Stimulated activated naive CD8-positive, alpha-beta T cell treated with anti-CD3 and anti-CD28 coated beads, Interleukin-15, Interleukin-2, amounts not matched to agents 100 ng/mL and 50 ng/mL, for 24 hours (primary cell): ENCODE data around the gene HDAC10.

Experiments used
- H3K27ac Mint-ChIP-seq: one replicate; pipeline ENCODE4 v1.8.0; 2021; ENCODE audit warnings: mild to moderate bottlenecking, mixed read lengths
- H3K27me3 Mint-ChIP-seq: one replicate; pipeline ENCODE4 v1.8.0; 2021; ENCODE audit warnings: mixed read lengths
- H3K36me3 Mint-ChIP-seq: one replicate; pipeline ENCODE4 v1.8.0; 2021; ENCODE audit warnings: low read depth, mixed read lengths
- H3K4me1 Mint-ChIP-seq: one replicate; pipeline ENCODE4 v1.8.0; 2021; ENCODE audit warnings: low read depth, mixed read lengths
- H3K4me3 Mint-ChIP-seq: one replicate; pipeline ENCODE4 v1.8.0; 2021; ENCODE audit warnings: mild to moderate bottlenecking, mixed read lengths
- H3K9me3 Mint-ChIP-seq: one replicate; pipeline ENCODE4 v1.8.0; 2021; ENCODE audit warnings: mixed read lengths

Gene HDAC10

GRCh38 chr22:50250555-50251476 is at the start of gene HDAC10:
TSS of gene HDAC10 (minus strand) at chr22:50251265. CDS start at chr22:50251032, 233 bp downstream.
- no peaks in the 10 kb centered on the region for H3K9me3 Mint-ChIP-seq
- H3K4me3 Mint-ChIP-seq, result peak within 1 kb of the TSS; percentile 86
- peak within 1 kb of the TSS; percentile 84 for H3K27ac Mint-ChIP-seq
- H3K36me3 Mint-ChIP-seq, result no peaks in the 10 kb centered on the region
- H3K4me1 Mint-ChIP-seq, result peaks cover 11% of the 10 kb centered on the region
- H3K27me3 Mint-ChIP-seq, result no peaks in the 10 kb centered on the region

DNA sequence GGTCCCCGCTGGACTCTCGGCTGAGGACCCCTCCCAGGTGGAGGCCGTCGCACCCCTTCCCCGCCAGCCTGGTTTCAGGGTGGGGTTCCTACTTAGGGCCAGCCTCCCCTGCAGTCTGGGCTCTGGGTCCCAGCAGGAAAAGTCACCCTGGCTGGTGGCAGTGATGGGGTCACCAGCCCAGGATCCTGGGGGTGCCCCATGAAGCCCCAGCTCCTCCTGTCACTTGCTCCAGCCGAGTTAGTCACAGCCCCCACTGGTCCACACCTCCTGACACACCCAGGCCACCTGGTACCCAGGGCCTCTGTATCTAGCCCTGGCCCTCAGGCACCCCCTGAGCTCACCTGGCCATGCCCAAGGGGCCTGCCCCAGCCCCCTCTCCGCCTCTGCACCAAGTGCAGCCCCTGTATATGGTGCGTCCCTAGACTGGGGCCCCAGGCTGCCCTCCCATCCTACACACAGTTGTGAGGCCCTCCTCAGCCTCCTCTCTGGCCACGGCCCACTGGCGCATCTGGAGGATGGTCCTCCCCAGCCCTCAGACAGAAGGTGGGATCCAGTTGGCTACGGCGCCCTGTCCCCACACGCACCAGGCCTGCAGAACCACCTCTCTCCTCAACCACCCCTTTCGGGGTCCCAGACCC is 49.7 kb upstream of the HDAC10 start:
- H3K9me3 Mint-ChIP-seq, result no peaks in the 10 kb centered on the region
- H3K4me1 Mint-ChIP-seq, result peaks cover 4% of the 10 kb centered on the region
- no peak overlapping the region for H3K4me3 Mint-ChIP-seq
- H3K36me3 Mint-ChIP-seq, result no peaks in the 10 kb centered on the region
- H3K27ac Mint-ChIP-seq, result no peak overlapping the region
- H3K27me3 Mint-ChIP-seq, result peaks cover 4% of the 10 kb centered on the region

DNA sequence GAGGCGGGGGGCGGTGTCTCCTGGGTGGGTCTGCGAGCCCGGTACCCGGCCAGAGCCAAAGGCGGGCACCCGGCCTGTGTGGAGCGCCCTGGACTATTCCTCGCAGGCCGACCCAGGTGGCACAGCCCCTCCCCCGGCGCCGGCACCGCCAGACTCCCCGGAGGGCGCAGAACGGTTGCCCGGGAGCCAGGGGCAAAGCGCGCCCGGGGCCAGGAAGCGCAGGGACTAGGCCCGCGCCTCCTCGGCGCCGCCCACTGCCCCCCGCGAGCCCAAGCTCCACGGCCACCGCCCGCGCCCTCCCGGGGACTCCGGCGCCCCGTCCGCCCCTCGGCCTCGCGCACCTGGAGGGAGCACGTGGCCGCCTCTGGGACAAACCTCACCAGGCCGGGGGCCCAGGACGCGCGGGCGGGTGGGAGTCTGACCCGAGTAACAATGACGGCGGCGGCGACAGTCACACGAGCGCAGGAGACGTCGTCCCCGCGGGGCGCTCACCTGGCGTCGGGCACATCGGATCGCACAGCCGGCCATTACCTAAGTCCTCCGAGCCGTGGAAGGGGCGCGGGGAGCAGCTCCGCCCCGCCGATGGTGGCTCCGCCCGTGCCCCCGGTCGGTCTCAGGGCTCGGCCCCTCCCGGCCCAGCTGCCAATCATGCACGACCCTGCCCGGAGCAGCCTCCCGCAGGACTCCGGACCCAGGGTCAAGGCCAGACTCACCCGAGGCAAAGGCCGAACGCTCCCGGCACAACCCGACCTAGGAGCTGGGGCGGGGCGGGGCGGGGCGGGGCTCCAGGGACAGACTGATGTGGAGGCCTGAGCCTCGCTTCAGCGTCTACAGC is 48.9 kb upstream of the HDAC10 start:
- no peaks in the 10 kb centered on the region for H3K36me3 Mint-ChIP-seq
- H3K4me1 Mint-ChIP-seq, result peaks cover 7% of the 10 kb centered on the region
- no peaks in the 10 kb centered on the region for H3K9me3 Mint-ChIP-seq
- no peak overlapping the region for H3K4me3 Mint-ChIP-seq
- H3K27me3 Mint-ChIP-seq, result peaks cover 4% of the 10 kb centered on the region
- H3K27ac Mint-ChIP-seq, result no peak overlapping the region

DNA sequence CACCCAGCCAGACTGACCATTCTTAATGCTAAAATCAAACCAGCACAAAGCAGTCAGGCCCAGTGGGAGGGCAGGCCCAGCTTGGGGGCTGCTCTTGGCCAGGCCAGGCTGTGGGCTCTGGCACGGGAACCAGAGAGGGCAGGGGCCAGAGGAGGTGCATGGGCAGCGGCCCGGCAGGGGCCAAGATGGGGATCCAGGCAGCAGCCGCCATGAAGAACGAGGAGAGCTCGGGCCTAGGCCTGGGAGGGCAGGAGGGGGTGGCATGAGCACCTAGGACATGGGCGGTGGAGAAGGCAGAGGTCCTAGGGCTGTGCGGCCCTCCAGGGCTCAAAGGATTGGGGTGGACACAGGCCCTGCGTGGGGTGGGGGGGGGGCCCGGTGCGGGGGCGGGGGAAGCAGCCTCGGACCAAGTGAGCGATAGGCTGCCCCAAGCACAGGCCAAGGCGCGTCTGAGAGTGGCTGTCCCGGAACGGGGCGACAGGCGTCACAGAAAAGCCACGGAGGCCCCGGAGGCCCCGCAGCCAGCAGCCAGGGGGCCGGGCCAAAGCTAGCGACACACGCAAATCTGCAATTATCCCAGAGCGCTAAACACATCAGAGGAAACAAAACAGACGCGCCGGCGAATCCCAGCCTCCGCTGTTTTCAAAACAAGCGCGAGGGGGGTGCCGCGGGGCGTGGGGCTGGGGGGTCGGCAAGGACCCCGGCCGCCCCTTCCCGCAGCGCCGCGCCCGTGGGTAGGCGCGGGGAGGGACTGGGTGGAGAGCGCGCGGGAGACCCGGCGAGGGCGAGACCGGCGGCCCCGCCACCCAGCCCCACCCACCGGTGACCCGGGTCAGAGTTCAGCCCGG is 48.1 kb upstream of the HDAC10 start:
- Mint-ChIP-seq H3K27ac (no peak overlapping the region), H3K4me3 (no peak overlapping the region), H3K27me3 (peaks cover 4% of the 10 kb centered on the region), H3K9me3 (no peaks in the 10 kb centered on the region), H3K36me3 (no peaks in the 10 kb centered on the region), H3K4me1 (peaks cover 5% of the 10 kb centered on the region)

- Mint-ChIP-seq H3K4me3 (no peak overlapping the region), H3K27me3 (peaks cover 4% of the 10 kb centered on the region), H3K27ac (no peak overlapping the region), H3K36me3 (no peaks in the 10 kb centered on the region), H3K9me3 (no peaks in the 10 kb centered on the region), H3K4me1 (peaks cover 3% of the 10 kb centered on the region)
These were observed 47.2 kb upstream of the HDAC10 start for GRCh38 chr22:50298266-50298637.

DNA sequence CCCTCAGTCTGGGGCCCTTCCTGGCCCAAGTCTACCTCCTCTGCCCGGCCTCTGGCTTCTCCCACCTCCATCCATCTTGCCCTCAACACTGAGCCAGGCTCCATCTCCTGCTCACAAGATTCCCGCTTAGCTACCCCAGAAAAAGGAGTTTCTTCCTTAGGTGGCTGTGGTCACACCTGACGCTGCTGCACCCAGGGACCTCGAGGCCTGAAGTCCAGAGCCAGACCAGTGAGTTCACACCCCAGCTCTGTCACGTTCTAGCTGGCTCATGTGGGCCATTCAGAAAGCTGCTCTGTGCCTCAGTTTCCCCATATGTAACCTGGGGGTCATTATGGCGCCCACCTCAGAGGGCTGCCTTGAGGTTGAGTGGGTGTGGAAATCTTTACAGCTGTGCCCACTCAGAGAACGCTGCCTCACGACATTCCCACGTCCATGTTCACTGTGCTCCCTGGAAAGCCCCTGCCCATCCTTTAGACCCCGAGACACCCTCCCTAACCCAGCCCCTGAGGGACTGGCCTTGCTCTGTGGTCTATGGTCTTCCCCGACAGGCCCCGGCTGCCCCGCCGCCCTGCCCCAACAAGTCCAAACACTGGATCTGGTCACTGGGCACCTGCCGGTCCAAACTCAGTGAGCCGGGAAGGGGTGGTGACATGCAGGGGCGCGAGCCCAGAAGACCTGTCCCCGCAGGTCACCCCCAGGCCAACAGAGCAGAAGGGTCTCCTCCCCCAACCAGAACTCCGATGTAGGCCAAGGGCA is 46.6 kb upstream of the HDAC10 start:
- Mint-ChIP-seq H3K36me3 (no peaks in the 10 kb centered on the region), H3K4me3 (no peak overlapping the region), H3K27me3 (peaks cover 6% of the 10 kb centered on the region), H3K4me1 (peaks cover 7% of the 10 kb centered on the region), H3K9me3 (no peaks in the 10 kb centered on the region), H3K27ac (no peak overlapping the region)

DNA sequence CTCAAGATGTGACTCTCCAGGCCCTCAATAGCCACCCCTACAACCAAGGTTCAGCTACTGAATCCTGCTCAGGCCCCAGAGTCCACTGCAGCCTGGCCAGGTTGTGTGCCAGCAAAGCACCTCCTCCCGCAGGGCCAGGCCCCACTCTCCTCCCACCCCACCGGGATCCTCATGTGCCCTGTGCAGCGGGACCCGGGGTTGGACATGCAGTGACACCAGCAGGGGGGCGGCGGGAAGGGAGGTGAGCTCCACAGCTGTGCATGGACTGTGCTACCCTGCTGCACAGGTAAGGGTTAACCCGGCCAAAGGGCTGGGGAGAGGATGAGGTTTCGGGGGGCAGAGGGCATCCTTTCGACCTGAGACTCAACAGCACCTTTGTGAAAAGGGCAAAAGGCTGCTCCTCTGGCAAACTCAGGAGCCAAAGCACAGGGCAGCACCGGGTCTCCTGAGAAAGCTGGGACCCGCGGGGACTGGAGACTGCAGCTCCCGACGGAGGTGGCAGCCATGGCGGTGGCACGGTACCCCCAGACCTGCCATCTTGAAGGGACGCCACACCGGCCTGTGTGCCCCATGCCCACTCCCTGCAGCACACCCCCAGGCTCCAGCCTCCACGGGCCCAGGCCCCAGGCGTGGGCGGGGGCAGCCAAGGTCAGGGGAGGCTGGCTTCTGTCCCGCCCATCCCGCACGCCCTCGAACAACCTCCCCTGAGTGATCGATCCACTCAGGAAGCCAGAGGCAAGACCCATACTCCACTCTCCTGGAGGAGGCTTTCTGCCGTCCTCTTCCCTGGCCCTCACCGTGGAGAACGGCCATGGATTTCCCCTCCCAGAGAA is 45.8 kb upstream of the HDAC10 start:
- Mint-ChIP-seq H3K27ac (no peak overlapping the region), H3K27me3 (peaks cover 9% of the 10 kb centered on the region), H3K4me3 (no peak overlapping the region), H3K4me1 (peaks cover 14% of the 10 kb centered on the region), H3K36me3 (no peaks in the 10 kb centered on the region), H3K9me3 (no peaks in the 10 kb centered on the region)

GRCh38 chr22:50294319-50294656 is 43.2 kb upstream of the HDAC10 start:
- Mint-ChIP-seq H3K27me3 (peaks cover 9% of the 10 kb centered on the region), H3K4me3 (peak overlapping the region; percentile 20), H3K27ac (no peak overlapping the region), H3K36me3 (no peaks in the 10 kb centered on the region), H3K4me1 (peaks cover 18% of the 10 kb centered on the region), H3K9me3 (no peaks in the 10 kb centered on the region)

DNA sequence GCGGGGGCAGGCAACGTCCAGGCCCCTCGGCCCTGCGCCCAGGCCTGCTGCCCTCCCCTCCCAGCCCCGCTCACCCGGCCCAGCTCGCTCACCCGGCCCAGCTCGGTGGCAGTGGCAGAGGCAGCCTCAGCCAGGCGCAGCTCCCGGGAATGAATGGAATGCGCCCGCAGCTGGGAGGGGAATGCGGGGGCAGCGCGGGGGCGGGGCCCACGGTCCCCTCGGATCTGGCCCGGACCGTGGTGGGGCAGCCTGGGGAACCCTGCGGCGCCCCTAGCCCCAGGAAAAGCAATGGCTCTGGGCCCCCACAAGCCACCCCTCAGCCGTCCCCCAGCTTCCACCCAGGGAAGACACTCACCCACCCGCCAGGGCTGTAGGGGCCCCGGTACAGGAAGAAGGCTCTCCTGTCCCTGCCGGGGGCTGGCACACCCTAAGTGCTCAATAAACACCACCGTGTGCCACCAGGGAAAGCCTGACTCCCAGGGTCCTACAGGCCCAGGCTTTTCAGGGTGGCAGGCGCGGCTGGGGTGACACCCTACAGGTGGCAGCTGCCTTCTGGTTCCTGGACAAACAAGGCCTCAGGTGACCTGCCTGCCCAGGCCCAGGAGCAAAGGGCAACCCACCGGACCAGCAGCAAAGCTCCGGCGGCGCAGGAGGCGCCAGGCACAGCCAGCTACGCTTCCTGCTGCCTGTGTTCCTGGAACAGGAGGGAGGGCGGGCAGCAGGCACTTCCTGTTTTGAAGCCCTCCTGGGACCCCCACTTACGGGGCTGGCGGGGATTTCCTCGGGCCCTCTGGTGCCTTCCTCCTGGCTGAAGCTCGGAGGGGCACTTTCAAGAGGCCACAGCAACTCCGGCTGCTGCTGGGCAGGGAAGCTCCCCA is 42.6 kb upstream of the HDAC10 start:
- Mint-ChIP-seq H3K27ac (peak overlapping the region; percentile 21), H3K36me3 (no peaks in the 10 kb centered on the region), H3K27me3 (peaks cover 9% of the 10 kb centered on the region), H3K9me3 (no peaks in the 10 kb centered on the region), H3K4me3 (peak overlapping the region; percentile 60), H3K4me1 (peaks cover 18% of the 10 kb centered on the region)

DNA sequence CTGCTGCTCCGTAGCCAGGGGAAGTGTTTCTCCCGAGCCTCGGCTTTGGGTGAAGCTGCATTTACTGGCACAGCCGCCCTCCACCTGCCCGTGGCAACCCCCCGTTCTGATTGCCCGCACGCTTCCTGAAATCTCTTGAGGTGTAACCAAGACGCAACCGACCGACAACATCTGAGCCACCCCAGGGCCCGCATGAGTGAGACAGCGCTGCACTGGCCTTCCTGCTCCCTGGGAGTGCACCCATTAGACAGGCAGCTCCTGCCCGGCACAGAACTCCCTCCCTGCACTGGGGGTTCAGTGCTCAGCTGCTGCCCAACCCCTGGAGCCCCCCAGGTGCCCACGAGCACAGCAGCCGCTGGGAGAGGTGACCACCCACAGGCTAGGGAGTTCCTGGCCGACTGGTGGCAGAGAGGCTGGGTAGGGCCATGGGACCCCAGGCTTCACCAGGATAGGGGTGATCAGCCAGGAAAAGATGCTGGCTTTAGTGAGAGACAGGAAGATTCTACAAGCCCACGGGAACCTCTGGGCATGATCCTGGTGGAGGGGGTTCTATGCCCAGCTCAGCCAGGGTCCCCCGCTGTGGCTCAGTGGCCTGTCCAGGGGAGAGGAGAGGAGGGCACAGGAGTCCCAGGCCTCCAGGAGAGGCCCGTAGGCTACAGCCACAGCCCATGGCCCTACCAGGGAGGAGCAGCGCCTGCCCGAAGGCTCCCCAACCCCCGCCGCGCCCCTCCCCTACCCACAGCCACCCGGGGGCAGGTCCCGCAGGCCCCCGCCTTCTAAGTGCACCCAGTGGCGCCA is 41.8 kb upstream of the HDAC10 start:
- H3K9me3 Mint-ChIP-seq, result no peaks in the 10 kb centered on the region
- H3K36me3 Mint-ChIP-seq, result no peaks in the 10 kb centered on the region
- peaks cover 9% of the 10 kb centered on the region for H3K27me3 Mint-ChIP-seq

GRCh38 chr22:50289942-50290630 is 39.0 kb upstream of the HDAC10 start:
- no peak overlapping the region for H3K4me3 Mint-ChIP-seq

More for the DNA sequence above, 41.8 kb upstream of the HDAC10 start:
- Mint-ChIP-seq H3K27ac (peak overlapping the region; percentile 65), H3K4me3 (peak overlapping the region; percentile 73), H3K4me1 (peaks cover 18% of the 10 kb centered on the region)

More at GRCh38 chr22:50289942-50290630, 39.0 kb upstream of the HDAC10 start:
- Mint-ChIP-seq H3K27ac (no peak overlapping the region), H3K27me3 (peaks cover 6% of the 10 kb centered on the region), H3K9me3 (no peaks in the 10 kb centered on the region), H3K4me1 (peaks cover 15% of the 10 kb centered on the region), H3K36me3 (no peaks in the 10 kb centered on the region)
